NCI-H748 treated with DMSO at 0.1 percent for 48 hours (cell line): ENCODE results near the gene UHRF1.
"Not testable (repeated sequence)": the region's sequence is repeated elsewhere in the genome, so short reads cannot be mapped to it uniquely, and the experiment has no call there.

Experiments
- DNase-seq: peaks from one replicate; lab custom pipeline; 2025; lab: John Stamatoyannopoulos, UW

UHRF1 gene

GRCh38 chr19:4900879-4901278, 8.4 kb upstream of the UHRF1 start:
- not testable (repeated sequence) for DNase-seq

DNA sequence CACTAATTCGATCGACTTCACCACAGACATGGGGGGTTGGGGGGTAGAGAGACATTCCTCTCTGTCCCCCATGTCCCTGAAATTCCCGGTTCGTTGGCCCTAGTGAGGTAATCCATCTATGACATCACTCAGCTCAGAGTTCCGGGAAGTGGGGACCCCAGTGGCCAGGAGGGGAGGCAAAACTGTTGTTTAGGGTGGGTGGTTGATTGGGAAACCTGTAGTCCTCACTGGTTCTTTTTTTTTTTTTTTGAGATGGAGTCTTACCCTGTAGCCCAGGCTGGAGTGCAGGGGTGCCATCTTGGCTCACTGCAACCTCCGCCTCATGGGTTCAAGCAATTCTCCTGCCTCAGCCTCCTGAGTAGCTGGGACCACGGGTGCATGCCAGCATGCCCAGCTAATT, 6.5 kb upstream of the UHRF1 start, which contains the start of gene ARRDC5:
ARRDC5 (minus strand) TSS at position 101 of the 400 bp plus-strand sequence; CDS start at position 30, 71 bp downstream.
- no peak for DNase-seq

- DNase-seq, result no peak
These were observed 4.8 kb upstream of the UHRF1 start for GRCh38 chr19:4904481-4904880.

DNA sequence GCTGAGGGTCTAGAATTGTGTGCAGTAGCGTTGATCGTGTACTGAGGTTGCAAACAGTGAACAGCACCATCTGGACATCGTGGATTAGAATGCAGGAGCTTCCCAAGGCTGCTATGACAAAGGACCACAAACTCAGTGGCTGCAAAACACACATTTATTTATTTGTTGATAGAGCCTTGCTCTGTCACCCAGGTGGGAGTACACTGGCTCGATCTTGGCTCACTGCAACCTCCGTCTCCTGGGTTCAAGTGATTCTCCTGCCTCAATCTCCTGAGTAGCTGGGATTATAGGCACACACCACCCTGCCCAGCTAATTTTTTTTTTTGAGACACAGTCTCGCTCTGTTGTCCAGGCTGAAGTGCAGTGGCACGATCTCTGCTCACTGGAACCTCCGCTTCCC, 2.3 kb upstream of the UHRF1 start:
- DNase-seq, result no peak

- no peak for DNase-seq
These were observed 941 bp upstream of the UHRF1 start for GRCh38 chr19:4908360-4908759.

GRCh38 chr19:4908781-4909155, 533 bp upstream of the UHRF1 start:
- no peak for DNase-seq

GRCh38 chr19:4909897-4910593, 744 bp downstream of the UHRF1 start:
- peak; percentile 73 for DNase-seq

- DNase-seq, result no peak
These were observed 1.4 kb downstream of the UHRF1 start for GRCh38 chr19:4910594-4911281.

DNA sequence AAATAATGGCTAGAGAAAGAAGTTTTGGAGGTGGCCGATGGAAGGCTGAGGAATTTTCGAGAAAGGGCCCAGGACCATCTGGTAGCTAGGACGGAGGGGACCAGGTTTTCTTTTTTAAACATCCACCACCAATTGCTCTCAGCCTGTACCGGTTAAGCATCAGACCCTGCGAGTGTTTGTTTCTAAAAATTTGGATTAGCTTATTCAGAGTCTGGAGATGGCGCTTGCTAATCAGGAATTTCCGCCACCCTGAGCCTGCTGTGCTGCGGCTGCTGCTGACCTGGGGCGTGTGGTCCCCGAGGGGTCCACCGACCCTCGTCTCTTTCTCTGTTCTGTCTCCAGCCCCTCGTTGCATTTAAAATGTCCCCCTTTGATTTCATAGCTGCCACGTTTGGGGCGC, 2.0 kb downstream of the UHRF1 start:
- DNase-seq, result no peak

GRCh38 chr19:4911786-4912672, 2.7 kb downstream of the UHRF1 start:
- no peak for DNase-seq

GRCh38 chr19:4913996-4914735, 4.9 kb downstream of the UHRF1 start:
- DNase-seq, result no peak

- DNase-seq, result no peak
These were observed 5.6 kb downstream of the UHRF1 start for GRCh38 chr19:4914736-4915501.

GRCh38 chr19:4916292-4917082, 7.2 kb downstream of the UHRF1 start:
- DNase-seq, result no peak

- DNase-seq, result no peak
These were observed 13.4 kb downstream of the UHRF1 start for GRCh38 chr19:4922530-4923275.

GRCh38 chr19:4923276-4923747, 14.0 kb downstream of the UHRF1 start:
- no peak for DNase-seq

- no peak for DNase-seq
These were observed 19.9 kb downstream of the UHRF1 start for GRCh38 chr19:4929186-4929585.

DNA sequence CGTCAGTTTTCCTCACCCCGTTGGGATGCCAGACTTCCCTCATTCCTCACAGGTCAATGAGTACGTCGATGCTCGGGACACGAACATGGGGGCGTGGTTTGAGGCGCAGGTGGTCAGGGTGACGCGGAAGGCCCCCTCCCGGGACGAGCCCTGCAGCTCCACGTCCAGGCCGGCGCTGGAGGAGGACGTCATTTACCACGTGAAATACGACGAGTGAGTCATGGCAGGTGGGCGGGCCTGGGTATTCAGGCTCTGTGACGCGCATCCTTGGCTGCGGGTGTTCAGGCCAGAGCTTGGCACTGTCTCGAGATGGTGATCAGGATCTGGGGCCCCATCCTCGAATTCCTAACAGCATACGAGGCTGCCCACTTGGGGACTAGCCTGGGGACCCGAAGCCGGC, 21.4 kb downstream of the UHRF1 start:
- DNase-seq, result no peak

DNA sequence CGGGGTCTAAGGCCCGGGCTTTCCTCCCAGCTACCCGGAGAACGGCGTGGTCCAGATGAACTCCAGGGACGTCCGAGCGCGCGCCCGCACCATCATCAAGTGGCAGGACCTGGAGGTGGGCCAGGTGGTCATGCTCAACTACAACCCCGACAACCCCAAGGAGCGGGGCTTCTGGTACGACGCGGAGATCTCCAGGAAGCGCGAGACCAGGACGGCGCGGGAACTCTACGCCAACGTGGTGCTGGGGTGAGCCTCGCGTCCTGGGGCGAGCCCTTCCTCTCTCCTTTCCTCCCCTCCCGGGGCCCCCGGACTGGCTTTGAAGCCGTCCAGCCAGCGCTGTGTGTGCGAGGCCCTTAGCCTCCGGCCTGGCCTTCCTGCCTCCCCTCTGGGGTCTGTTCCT, 23.4 kb downstream of the UHRF1 start:
- no peak for DNase-seq

- no peak for DNase-seq
These were observed 24.2 kb downstream of the UHRF1 start for GRCh38 chr19:4933528-4933927.

DNA sequence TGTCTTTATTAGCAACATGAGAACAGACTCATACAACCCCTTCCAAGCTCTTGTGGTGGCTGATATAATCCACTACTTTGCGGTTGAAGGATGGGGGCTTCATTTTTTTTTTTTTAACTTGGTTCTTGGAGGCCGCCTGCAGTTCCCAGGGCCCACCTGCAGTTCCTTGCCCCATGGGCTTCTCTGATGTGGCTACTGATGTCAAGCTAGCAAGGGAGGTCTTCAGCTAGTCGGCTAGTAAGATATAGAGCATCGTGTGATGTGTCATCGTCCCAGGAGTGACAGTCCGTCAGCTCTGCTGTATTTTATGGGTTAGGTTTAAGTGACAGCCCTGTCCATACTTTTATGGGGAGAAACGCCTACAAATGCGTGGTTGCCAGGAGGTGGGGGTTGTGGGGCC, 26.1 kb downstream of the UHRF1 start:
- DNase-seq, result no peak
